A549 (cell line): ENCODE results near the gene P2RY13. TPM values are rescaled to one million over a fixed set of nuclear protein-coding genes. Genes with fewer than 3 reads are reported as not detected.

ENCODE experiments used
- ATAC-seq, 2 experiments: fragments of 200-7000 bp in 1 of 2; fragments of >200 bp in 1 of 2; cut with Nextera tagmentation in 1 of 2; cut with Tn5 transposase in 1 of 2; 3 replicates each; pipeline versions ENCODE4 v1.8.0 to v1.9.1; 2018 to 2020; ENCODE audit warnings: mild to moderate bottlenecking in 1 of 2, moderate library complexity in 1 of 2
- CTCF ChIA-PET: fragments of 300-600 bp; sonication (Branson Sonifier 250); formaldehyde crosslinking; extraction: SDS; loops from one replicate; lab custom pipeline; 2021; ENCODE audit warnings: antibody characterized with exemption, inconsistent platforms; lab: Yijun Ruan, JAX
- POLR2A ChIA-PET: fragments of 350-600 bp; formaldehyde crosslinking; extraction: SDS; loops from one replicate; lab custom pipeline; 2021; ENCODE audit warnings: antibody characterized with exemption, inconsistent platforms; lab: Yijun Ruan, JAX
- DNase-seq, 2 experiments: peaks; one replicate each; pipeline versions ENCODE4 v3.0.0 to v3.0.0-alpha.2; 2011 to 2016; ENCODE audit warnings: low read depth in 1 of 2, low spot score in 1 of 2
- FAIRE-seq: peaks from 2 replicates; lab custom pipeline; 2011; peaks lifted over from hg19 to GRCh38; lab: Jason Lieb, UNC
- H3K27ac ChIP-seq, 2 experiments: fragments of >200 bp; sonication (Bioruptor Twin); formaldehyde crosslinking; 3 replicates each; pipeline ENCODE4 v1.5.1; 2016 to 2017
- H3K4me1 ChIP-seq: fragments of >200 bp; sonication (Bioruptor Twin); formaldehyde crosslinking; 3 replicates; pipeline ENCODE4 v1.6.1; 2016
- H3K4me2 ChIP-seq: fragments of >200 bp; sonication (Bioruptor Twin); formaldehyde crosslinking; 3 replicates; pipeline ENCODE4 v1.6.1; 2016
- H3K4me3 ChIP-seq: fragments of >200 bp; sonication (Bioruptor Twin); formaldehyde crosslinking; 3 replicates; pipeline ENCODE4 v1.5.1; 2016
- H3K9me3 ChIP-seq: fragments of >200 bp; sonication (Bioruptor Twin); formaldehyde crosslinking; 3 replicates; pipeline ENCODE4 v1.6.1; 2016
- CBX2 ChIP-seq: fragments of 200-600 bp; sonication (generic); IDR thresholded peaks from 2 replicates; pipeline ENCODE4 v1.6.1; 2016; ENCODE audit warnings: low read depth, mild to moderate bottlenecking, borderline replicate concordance
- EHMT2 ChIP-seq: fragments of 200-600 bp; sonication (generic); IDR thresholded peaks from 2 replicates; pipeline ENCODE4 v1.6.1; 2016; ENCODE audit warnings: antibody characterized with exemption, low read depth, mild to moderate bottlenecking, moderate library complexity
- FOSL2 ChIP-seq, 2 experiments: fragments of 450-650 bp in 1 of 2; fragments of >200 bp in 1 of 2; sonication (Bioruptor Twin) in 1 of 2; formaldehyde crosslinking; IDR thresholded peaks; 2 replicates each; pipeline versions ENCODE4 v1.5.0 to v1.6.1; 2016 to 2020; ENCODE audit warnings: mild to moderate bottlenecking in 1 of 2, moderate library complexity in 1 of 2
- FOXS1 ChIP-seq: fragments of 250-450 bp; sonication (Bioruptor Pico); IDR thresholded peaks from 2 replicates; pipeline ENCODE4 v1.5.0; 2020; ENCODE audit warnings: mild to moderate bottlenecking, moderate library complexity
- GATA3 ChIP-seq: IDR thresholded peaks from 2 replicates; pipeline ENCODE4 v1.6.1; 2012; ENCODE audit warnings: borderline replicate concordance
- HDAC2 ChIP-seq: fragments of 200-600 bp; sonication (generic); IDR thresholded peaks from 2 replicates; pipeline ENCODE4 v1.6.1; 2016
- JUN ChIP-seq, 2 experiments: fragments of >200 bp; sonication (Bioruptor Twin); formaldehyde crosslinking; IDR thresholded peaks; 2 replicates in 1 of 2; 3 replicates in 1 of 2; pipeline ENCODE4 v1.6.1; 2016 to 2017
- KDM1A ChIP-seq: fragments of 200-600 bp; sonication (generic); IDR thresholded peaks from 2 replicates; pipeline ENCODE4 v1.6.1; 2016; ENCODE audit warnings: low read depth, mild to moderate bottlenecking
- KDM5A ChIP-seq: fragments of 200-600 bp; sonication (generic); IDR thresholded peaks from 2 replicates; pipeline ENCODE4 v1.6.1; 2016; ENCODE audit warnings: antibody characterized with exemption, mild to moderate bottlenecking
- MAFK ChIP-seq: fragments of 450-650 bp; IDR thresholded peaks from 2 replicates; pipeline ENCODE4 v1.6.1; 2014; ENCODE audit not compliant: partially characterized antibody
- MAX ChIP-seq: IDR thresholded peaks from 2 replicates; pipeline ENCODE4 v1.6.1; 2012
- MAZ ChIP-seq: fragments of 150-350 bp; IDR thresholded peaks from 2 replicates; pipeline ENCODE4 v1.6.1; 2014; ENCODE audit warnings: antibody characterized with exemption, low read depth, low read length, borderline replicate concordance
- NFE2L2 ChIP-seq: fragments of 150-350 bp; conservative IDR thresholded peaks from 2 replicates; pipeline ENCODE4 v1.6.1; 2014; ENCODE audit warnings: low read length
- NR3C1 ChIP-seq: fragments of >200 bp; sonication (Bioruptor Twin); formaldehyde crosslinking; IDR thresholded peaks from 3 replicates; pipeline ENCODE4 v1.6.1; 2017
- PBX3 ChIP-seq: IDR thresholded peaks from 2 replicates; pipeline ENCODE4 v1.6.1; 2012
- POLR2A ChIP-seq: IDR thresholded peaks from 2 replicates; pipeline ENCODE4 v1.6.1; 2012; ENCODE audit warnings: mild to moderate bottlenecking, low read length
- RCOR1 ChIP-seq: fragments of 150-350 bp; IDR thresholded peaks from 2 replicates; pipeline ENCODE4 v1.6.1; 2014; ENCODE audit warnings: antibody characterized with exemption, low read length, low read depth
- RFX5 ChIP-seq: fragments of 450-650 bp; IDR thresholded peaks from 2 replicates; pipeline ENCODE4 v1.7.1; 2014; ENCODE audit warnings: antibody characterized with exemption, mild to moderate bottlenecking, moderate library complexity
- RNF2 ChIP-seq: fragments of 200-600 bp; sonication (generic); IDR thresholded peaks from 2 replicates; pipeline ENCODE4 v1.6.1; 2016; ENCODE audit warnings: low read depth, mild to moderate bottlenecking, antibody characterized with exemption, moderate library complexity, borderline replicate concordance
- SREBF2 ChIP-seq: fragments of 450-650 bp; IDR thresholded peaks from 2 replicates; pipeline ENCODE4 v1.6.1; 2014; ENCODE audit warnings: mild to moderate bottlenecking, moderate library complexity
- TFCP2L1 ChIP-seq: fragments of 250-450 bp; sonication (Bioruptor Pico); IDR thresholded peaks from 2 replicates; pipeline ENCODE4 v1.5.0; 2021; ENCODE audit warnings: mild to moderate bottlenecking
- TP53 ChIP-seq: fragments of 250-450 bp; sonication (Bioruptor Pico); IDR thresholded peaks from 2 replicates; pipeline ENCODE4 v1.5.0; 2021; ENCODE audit warnings: mild to moderate bottlenecking, moderate library complexity
- ZFP36 ChIP-seq: fragments of 450-650 bp; IDR thresholded peaks from 2 replicates; pipeline ENCODE4 v1.6.1; 2014; ENCODE audit warnings: borderline replicate concordance; ENCODE audit not compliant: partially characterized antibody
- ZNF302 ChIP-seq: fragments of 250-450 bp; sonication (Bioruptor Pico); IDR thresholded peaks from 2 replicates; pipeline ENCODE4 v1.9.0; 2021; ENCODE audit warnings: inconsistent platforms, mild to moderate bottlenecking, moderate library complexity
- ZSCAN20 ChIP-seq: fragments of 250-450 bp; sonication (Bioruptor Pico); IDR thresholded peaks from 2 replicates; pipeline ENCODE4 v1.8.0; 2022; ENCODE audit warnings: mild to moderate bottlenecking, moderate library complexity
- WGBS: methylation state at CpG from one replicate; pipeline ENCODE4 v1.1.6; 2017; ENCODE audit errors: missing lambda C conversion rate; 5-methylcytosine and 5-hydroxymethylcytosine counted together
- polyA plus RNA-seq, 4 experiments: library from polyadenylated mRNA; depleted of rRNA in 3 of 4; stranded (reverse); fragments of >200 nt; fragmentation: RNase III in 1 of 4; extraction: RNeasy Plus Mini Kit Qiagen cat#74134 plus additional on column Dnase treatment in 1 of 4; gene quantifications; 2 replicates in 3 of 4; 3 replicates in 1 of 4; pipeline ENCODE4 v1.2.3, GENCODE V29; 2011 to 2017
- TF ChIP-seq, protein P1 (sequence below): fragments of 150-350 bp; IDR thresholded peaks from 2 replicates; pipeline ENCODE4 v1.6.1; 2014; ENCODE audit warnings: low read depth, mild to moderate bottlenecking, low read length
- TF ChIP-seq, protein P2 (sequence below): IDR thresholded peaks from 2 replicates; pipeline ENCODE4 v1.6.1; 2012; ENCODE audit warnings: low read depth, borderline replicate concordance
- TF ChIP-seq, protein P3 (sequence below): fragments of >200 bp; sonication (Bioruptor Twin); formaldehyde crosslinking; IDR thresholded peaks from 2 replicates; pipeline ENCODE4 v1.6.1; 2016
- TF ChIP-seq, protein P4 (sequence below): fragments of 450-650 bp; IDR thresholded peaks from 2 replicates; pipeline ENCODE4 v1.6.1; 2014; ENCODE audit warnings: antibody characterized with exemption

The P2RY13 gene
- polyA plus RNA-seq, 2 of the 4 experiments (the other 2 are of a cell fraction), result not detected

- TF ChIP-seq MAFK, result no peak
- TF ChIP-seq, protein P1, sequence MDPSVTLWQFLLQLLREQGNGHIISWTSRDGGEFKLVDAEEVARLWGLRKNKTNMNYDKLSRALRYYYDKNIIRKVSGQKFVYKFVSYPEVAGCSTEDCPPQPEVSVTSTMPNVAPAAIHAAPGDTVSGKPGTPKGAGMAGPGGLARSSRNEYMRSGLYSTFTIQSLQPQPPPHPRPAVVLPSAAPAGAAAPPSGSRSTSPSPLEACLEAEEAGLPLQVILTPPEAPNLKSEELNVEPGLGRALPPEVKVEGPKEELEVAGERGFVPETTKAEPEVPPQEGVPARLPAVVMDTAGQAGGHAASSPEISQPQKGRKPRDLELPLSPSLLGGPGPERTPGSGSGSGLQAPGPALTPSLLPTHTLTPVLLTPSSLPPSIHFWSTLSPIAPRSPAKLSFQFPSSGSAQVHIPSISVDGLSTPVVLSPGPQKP, result no peak
- TF ChIP-seq, all 56 proteins: peak for 3
Measured at GRCh38 chr3:151327571-151328198, 1.7 kb downstream of the P2RY13 start (continued).

GRCh38 chr3:151322511-151322910 lies 6.8 kb downstream of the P2RY13 start:
- Histone ChIP-seq H3K27ac (no peak overlapping the region), H3K4me3 (no peak overlapping the region), H3K4me2 (no peak overlapping the region), H3K4me1 (peaks cover 10% of the 10 kb centered on the region; the same call in 2 of the 3 replicates), H3K9me3 (no peaks in the 10 kb centered on the region)
- no peak for ATAC-seq
- ChIA-PET POLR2A (no interaction called here), CTCF (interaction anchor here (1.2 kb wide), 1 partner anchor 155 kb away, joined by 3 read pairs; no protein-coding TSS in a partner anchor)
- DNase-seq, result no peak
- TF ChIP-seq KDM5A, result no peak
- no peak for TF ChIP-seq ZSCAN20 (CRISPR knock-in tag)
- no peak for FAIRE-seq
- WGBS, result 83% methylated on average over 1 of the region's 1 CpG

GRCh38 chr3:151321526-151321925 lies 7.8 kb downstream of the P2RY13 start:
- POLR2A ChIA-PET, result no interaction called here
- ATAC-seq (no peak), FAIRE-seq (no peak), DNase-seq (no peak)
- Histone ChIP-seq H3K4me2 (no peak overlapping the region), H3K9me3 (no peaks in the 10 kb centered on the region), H3K27ac (no peak overlapping the region), H3K4me1 (peaks cover 17% of the 10 kb centered on the region; the same call in 2 of the 3 replicates), H3K4me3 (no peak overlapping the region)
- CTCF ChIA-PET, result interaction anchor here (1.1 to 1.3 kb wide), 3 partner anchors 16 to 94 kb away, joined by 3 read pairs; no protein-coding TSS in a partner anchor
- 64% methylated on average over 1 of the region's 1 CpG for WGBS
- no peak for TF ChIP-seq HDAC2
- TF ChIP-seq TP53 (CRISPR knock-in tag), result no peak
- no peak for TF ChIP-seq FOSL2 (IDR thresholded peaks at IDR 0.05)
- TF ChIP-seq FOSL2 (CRISPR knock-in tag; IDR thresholded peaks at IDR 0.05), result no peak
- no peak for TF ChIP-seq FOXS1
- TF ChIP-seq JUN (IDR thresholded peaks at IDR 0.05), result no peak
- TF ChIP-seq ZNF302 (CRISPR knock-in tag), result no peak
- TF ChIP-seq TFCP2L1, result no peak
- TF ChIP-seq CBX2, result no peak
- TF ChIP-seq KDM1A, result no peak
- TF ChIP-seq, protein P2, sequence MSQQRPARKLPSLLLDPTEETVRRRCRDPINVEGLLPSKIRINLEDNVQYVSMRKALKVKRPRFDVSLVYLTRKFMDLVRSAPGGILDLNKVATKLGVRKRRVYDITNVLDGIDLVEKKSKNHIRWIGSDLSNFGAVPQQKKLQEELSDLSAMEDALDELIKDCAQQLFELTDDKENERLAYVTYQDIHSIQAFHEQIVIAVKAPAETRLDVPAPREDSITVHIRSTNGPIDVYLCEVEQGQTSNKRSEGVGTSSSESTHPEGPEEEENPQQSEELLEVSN, result no peak
- TF ChIP-seq NR3C1, result no peak
- no peak for TF ChIP-seq POLR2A
- TF ChIP-seq, all 56 proteins: peak for 0

DNA sequence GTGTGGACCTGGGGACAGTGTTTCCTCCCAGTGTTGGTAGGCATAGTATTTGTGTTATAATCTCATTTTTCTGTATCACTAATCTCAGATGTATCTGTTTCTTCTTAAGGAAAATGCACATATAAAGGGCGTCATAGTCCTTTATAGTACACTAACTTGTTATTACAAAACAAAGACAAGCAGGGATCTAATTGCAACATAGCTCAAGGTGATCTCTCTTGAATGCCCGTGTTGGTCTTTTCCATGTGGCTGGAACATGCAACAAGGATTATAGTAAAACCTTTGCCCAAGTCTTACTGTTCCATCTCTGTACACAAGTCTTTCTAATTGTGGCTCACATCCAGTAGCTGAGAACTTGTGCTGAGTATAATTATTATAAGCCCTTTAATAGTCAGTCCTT lies 9.2 kb downstream of the P2RY13 start:
- Histone ChIP-seq H3K27ac (no peak overlapping the region), H3K9me3 (no peaks in the 10 kb centered on the region), H3K4me3 (no peak overlapping the region), H3K4me1 (peaks cover 20% of the 10 kb centered on the region; the same call in 2 of the 3 replicates), H3K4me2 (no peak overlapping the region)
- CTCF ChIA-PET, result interaction anchor here (1.2 kb wide), 1 partner anchor 16 kb away, joined by 3 read pairs; no protein-coding TSS in a partner anchor
- ATAC-seq (no peak), FAIRE-seq (no peak), DNase-seq (no peak)
- 68% methylated on average over 2 of the region's 2 CpGs for WGBS
- POLR2A ChIA-PET, result no interaction called here
- TF ChIP-seq RNF2, result no peak
- no peak for TF ChIP-seq MAZ
- TF ChIP-seq RFX5, result no peak
- no peak for TF ChIP-seq EHMT2
- TF ChIP-seq MAX, result no peak
- TF ChIP-seq FOXS1, result no peak
- TF ChIP-seq NFE2L2, result no peak
- TF ChIP-seq, protein P3, sequence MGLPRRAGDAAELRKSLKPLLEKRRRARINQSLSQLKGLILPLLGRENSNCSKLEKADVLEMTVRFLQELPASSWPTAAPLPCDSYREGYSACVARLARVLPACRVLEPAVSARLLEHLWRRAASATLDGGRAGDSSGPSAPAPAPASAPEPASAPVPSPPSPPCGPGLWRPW, result no peak
- TF ChIP-seq TP53 (CRISPR knock-in tag), result no peak
- TF ChIP-seq FOSL2 (IDR thresholded peaks at IDR 0.05), result no peak
- no peak for TF ChIP-seq FOSL2 (CRISPR knock-in tag; IDR thresholded peaks at IDR 0.05)
- TF ChIP-seq TFCP2L1, result no peak
- no peak for TF ChIP-seq ZFP36
- TF ChIP-seq SREBF2, result no peak
- no peak for TF ChIP-seq JUN (IDR thresholded peaks at IDR 0.05)
- TF ChIP-seq GATA3, result no peak
- TF ChIP-seq, protein P4, sequence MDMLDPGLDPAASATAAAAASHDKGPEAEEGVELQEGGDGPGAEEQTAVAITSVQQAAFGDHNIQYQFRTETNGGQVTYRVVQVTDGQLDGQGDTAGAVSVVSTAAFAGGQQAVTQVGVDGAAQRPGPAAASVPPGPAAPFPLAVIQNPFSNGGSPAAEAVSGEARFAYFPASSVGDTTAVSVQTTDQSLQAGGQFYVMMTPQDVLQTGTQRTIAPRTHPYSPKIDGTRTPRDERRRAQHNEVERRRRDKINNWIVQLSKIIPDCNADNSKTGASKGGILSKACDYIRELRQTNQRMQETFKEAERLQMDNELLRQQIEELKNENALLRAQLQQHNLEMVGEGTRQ, result no peak
- TF ChIP-seq RCOR1, result no peak
- TF ChIP-seq PBX3, result no peak
